ENCODE measurements around the gene KRT3. TPM values are rescaled to one million over a fixed set of nuclear protein-coding genes. Genes with fewer than 3 reads are reported as not detected.

KRT3 gene
- total RNA-seq, 1 donor from 2014 or later: 0.09 TPM

DNA sequence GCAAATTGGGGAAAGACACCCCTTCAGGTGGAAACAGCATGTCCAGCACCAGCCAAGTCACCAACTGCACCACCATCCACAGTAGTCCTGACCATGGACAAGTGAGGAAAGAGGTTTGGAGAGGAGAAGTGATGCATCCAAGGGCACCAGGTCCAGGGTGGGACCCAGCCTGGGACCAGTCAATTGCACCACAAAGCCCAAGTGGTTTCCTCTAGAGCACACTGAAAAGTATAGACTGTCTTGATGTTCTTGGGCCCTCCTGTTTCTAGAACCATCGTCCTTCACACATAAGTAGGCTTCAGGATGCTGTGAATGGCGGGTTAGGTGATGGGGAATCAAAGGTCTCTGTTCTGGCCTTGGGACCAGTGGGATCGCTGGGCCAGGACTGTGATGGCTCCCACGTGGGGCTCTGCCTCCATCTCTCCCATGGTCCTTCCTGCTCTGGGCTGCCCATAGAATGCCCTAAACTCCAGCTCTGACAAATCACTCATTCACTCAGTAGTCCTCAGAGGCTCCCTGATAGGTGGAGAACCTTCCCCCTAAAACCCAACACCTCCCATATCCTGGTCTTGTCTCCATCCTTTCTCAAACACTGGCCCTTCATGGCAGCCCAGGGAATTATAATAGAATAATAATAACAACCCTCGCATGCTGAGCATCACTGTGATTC lies 29.0 kb upstream of the KRT3 start:
- H2AFZ ChIP-seq (ENCODE audit: low read depth, low read length): no peak overlapping the region
- no peak overlapping the region for H3K27ac Mint-ChIP-seq (ENCODE audit: unreplicated experiment)
- H3K27ac ChIP-seq (ENCODE audit: low read depth, low read length): no peak overlapping the region
- H3K9ac ChIP-seq (ENCODE audit: low read length): no peak overlapping the region
- no peak for TF ChIP-seq EZH2 (IDR thresholded peaks at IDR 0.05; ENCODE audit: insufficient read depth, low read length)
- TF ChIP-seq, protein P1, sequence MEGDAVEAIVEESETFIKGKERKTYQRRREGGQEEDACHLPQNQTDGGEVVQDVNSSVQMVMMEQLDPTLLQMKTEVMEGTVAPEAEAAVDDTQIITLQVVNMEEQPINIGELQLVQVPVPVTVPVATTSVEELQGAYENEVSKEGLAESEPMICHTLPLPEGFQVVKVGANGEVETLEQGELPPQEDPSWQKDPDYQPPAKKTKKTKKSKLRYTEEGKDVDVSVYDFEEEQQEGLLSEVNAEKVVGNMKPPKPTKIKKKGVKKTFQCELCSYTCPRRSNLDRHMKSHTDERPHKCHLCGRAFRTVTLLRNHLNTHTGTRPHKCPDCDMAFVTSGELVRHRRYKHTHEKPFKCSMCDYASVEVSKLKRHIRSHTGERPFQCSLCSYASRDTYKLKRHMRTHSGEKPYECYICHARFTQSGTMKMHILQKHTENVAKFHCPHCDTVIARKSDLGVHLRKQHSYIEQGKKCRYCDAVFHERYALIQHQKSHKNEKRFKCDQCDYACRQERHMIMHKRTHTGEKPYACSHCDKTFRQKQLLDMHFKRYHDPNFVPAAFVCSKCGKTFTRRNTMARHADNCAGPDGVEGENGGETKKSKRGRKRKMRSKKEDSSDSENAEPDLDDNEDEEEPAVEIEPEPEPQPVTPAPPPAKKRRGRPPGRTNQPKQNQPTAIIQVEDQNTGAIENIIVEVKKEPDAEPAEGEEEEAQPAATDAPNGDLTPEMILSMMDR (IDR thresholded peaks at IDR 0.05; ENCODE audit: insufficient read depth, low read depth, low read length): no peak
- H3K36me3 ChIP-seq (ENCODE audit: insufficient read depth, low read length): no peaks in the 10 kb centered on the region
- peaks cover 4% of the 10 kb centered on the region for H3K36me3 Mint-ChIP-seq (ENCODE audit: low read depth, unreplicated experiment)
- DNase-seq (ENCODE audit: low read depth) (no peak), FAIRE-seq (no peak)
- H3K4me2 ChIP-seq (ENCODE audit: low read length): no peak overlapping the region
- H3K4me3 Mint-ChIP-seq (ENCODE audit: unreplicated experiment): no peak overlapping the region
- H3K9me3 ChIP-seq (ENCODE audit: insufficient read depth, low read depth, low read length): no peaks in the 10 kb centered on the region
- H3K79me2 ChIP-seq (ENCODE audit: insufficient read depth, low read length): no peaks in the 10 kb centered on the region
- no peaks in the 10 kb centered on the region for H4K20me1 ChIP-seq (ENCODE audit: insufficient read depth, low read length)
- peaks cover 4% of the 10 kb centered on the region for H3K27me3 ChIP-seq (ENCODE audit: insufficient read depth, low read length)
- H3K9me3 Mint-ChIP-seq (ENCODE audit: unreplicated experiment): peaks cover 3% of the 10 kb centered on the region
- H3K27me3 Mint-ChIP-seq (ENCODE audit: low read depth, unreplicated experiment): peaks cover 49% of the 10 kb centered on the region
- H3K4me1 Mint-ChIP-seq (ENCODE audit: low read depth, unreplicated experiment): peaks cover 27% of the 10 kb centered on the region
- no peak overlapping the region for H3K4me3 ChIP-seq (ENCODE audit: insufficient read depth, low read depth, low read length)
- peaks cover 8% of the 10 kb centered on the region for H3K4me1 ChIP-seq (ENCODE audit: insufficient read depth, low read length)

DNA sequence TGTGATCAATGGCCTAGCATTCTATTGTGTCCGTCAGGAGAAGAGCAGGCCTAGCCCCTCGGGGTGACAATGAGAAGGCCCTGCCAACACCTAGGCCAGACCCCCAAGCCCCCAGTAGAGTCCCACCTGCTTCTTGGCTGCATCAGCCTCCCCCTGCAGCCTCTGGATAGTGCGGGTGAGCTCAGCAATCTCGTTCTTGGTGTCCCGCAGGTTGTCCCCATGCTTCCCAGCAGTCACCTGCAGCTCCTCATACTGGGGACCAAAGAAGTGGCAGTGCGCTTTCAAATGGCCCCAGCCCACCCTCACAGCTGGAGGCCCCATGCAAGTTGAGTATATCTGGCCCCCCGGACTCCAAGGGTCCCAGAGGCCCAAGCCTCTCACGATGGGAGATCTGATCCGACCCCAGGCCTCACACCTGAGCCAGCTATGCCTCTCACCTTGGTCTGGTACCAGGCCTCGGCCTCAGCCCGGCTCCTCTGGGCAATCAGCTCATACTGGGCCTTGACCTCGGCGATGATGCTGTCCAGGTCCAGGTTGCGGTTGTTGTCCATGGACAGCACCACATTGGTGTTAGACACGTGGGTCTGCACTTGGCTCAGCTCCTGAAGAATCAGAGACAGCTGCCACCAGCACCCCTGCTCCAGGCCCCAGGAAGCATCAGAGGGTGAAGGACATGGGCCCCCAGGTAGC lies 28.0 kb upstream of the KRT3 start:
- Histone ChIP-seq H3K9me3 (ENCODE audit: insufficient read depth, low read depth, low read length) (no peaks in the 10 kb centered on the region), H3K4me2 (ENCODE audit: low read length) (no peak overlapping the region), H2AFZ (ENCODE audit: low read depth, low read length) (no peak overlapping the region), H3K79me2 (ENCODE audit: insufficient read depth, low read length) (no peaks in the 10 kb centered on the region), H3K9ac (ENCODE audit: low read length) (no peak overlapping the region), H3K27me3 (ENCODE audit: insufficient read depth, low read length) (peaks cover 4% of the 10 kb centered on the region), H4K20me1 (ENCODE audit: insufficient read depth, low read length) (no peaks in the 10 kb centered on the region), H3K4me1 (ENCODE audit: insufficient read depth, low read length) (peaks cover 8% of the 10 kb centered on the region), H3K27ac (ENCODE audit: low read depth, low read length) (no peak overlapping the region), H3K36me3 (ENCODE audit: insufficient read depth, low read length) (no peaks in the 10 kb centered on the region), H3K4me3 (ENCODE audit: insufficient read depth, low read depth, low read length) (no peak overlapping the region)
- H3K36me3 Mint-ChIP-seq (ENCODE audit: low read depth, unreplicated experiment): peaks cover 4% of the 10 kb centered on the region
- H3K27ac Mint-ChIP-seq (ENCODE audit: unreplicated experiment): no peak overlapping the region
- no peak for FAIRE-seq
- peaks cover 3% of the 10 kb centered on the region for H3K9me3 Mint-ChIP-seq (ENCODE audit: unreplicated experiment)
- TF ChIP-seq, protein P1 (IDR thresholded peaks at IDR 0.05; ENCODE audit: insufficient read depth, low read depth, low read length): no peak
- TF ChIP-seq EZH2 (IDR thresholded peaks at IDR 0.05; ENCODE audit: insufficient read depth, low read length): no peak
- H3K4me1 Mint-ChIP-seq (ENCODE audit: low read depth, unreplicated experiment): peaks cover 23% of the 10 kb centered on the region
- H3K4me3 Mint-ChIP-seq (ENCODE audit: unreplicated experiment): no peak overlapping the region
- peaks cover 52% of the 10 kb centered on the region for H3K27me3 Mint-ChIP-seq (ENCODE audit: low read depth, unreplicated experiment)
- DNase-seq (ENCODE audit: low read depth): no peak

All from astrocyte (in vitro differentiated cells and primary cell).